Measurements from ENCODE around the gene GAREM1. TPM values are rescaled to one million over a fixed set of nuclear protein-coding genes. Genes with fewer than 3 reads are reported as not detected.

Gene GAREM1
- total RNA-seq, 4 donors from 2014 or later, result 42.9 to 70.8 (median 52.6) TPM

- no peaks in the 10 kb centered on the region for H3K4me1 ChIP-seq
- 72% methylated on average over 2 of the region's 2 CpGs for whole genome bisulfite sequencing
- no peak overlapping the region for H3K27ac ChIP-seq
- no peaks in the 10 kb centered on the region for H3K36me3 ChIP-seq
- no peak for DNase-seq (ENCODE audit: low spot score in 2 of 2)
- TF ChIP-seq EP300 (IDR thresholded peaks at IDR 0.05), result no peak
- H3K9me3 ChIP-seq, result no peaks in the 10 kb centered on the region
- no peaks in the 10 kb centered on the region for H3K27me3 ChIP-seq
- H3K4me3 ChIP-seq, result no peak overlapping the region
Measured at GRCh38 chr18:32277549-32277948, 193.1 kb downstream of the GAREM1 start.

- TF ChIP-seq EP300 (IDR thresholded peaks at IDR 0.05) (no peak), POLR2AphosphoS5 (IDR thresholded peaks at IDR 0.05) (no peak), POLR2A (IDR thresholded peaks at IDR 0.05) (no peak)
- TF ChIP-seq, protein P1, sequence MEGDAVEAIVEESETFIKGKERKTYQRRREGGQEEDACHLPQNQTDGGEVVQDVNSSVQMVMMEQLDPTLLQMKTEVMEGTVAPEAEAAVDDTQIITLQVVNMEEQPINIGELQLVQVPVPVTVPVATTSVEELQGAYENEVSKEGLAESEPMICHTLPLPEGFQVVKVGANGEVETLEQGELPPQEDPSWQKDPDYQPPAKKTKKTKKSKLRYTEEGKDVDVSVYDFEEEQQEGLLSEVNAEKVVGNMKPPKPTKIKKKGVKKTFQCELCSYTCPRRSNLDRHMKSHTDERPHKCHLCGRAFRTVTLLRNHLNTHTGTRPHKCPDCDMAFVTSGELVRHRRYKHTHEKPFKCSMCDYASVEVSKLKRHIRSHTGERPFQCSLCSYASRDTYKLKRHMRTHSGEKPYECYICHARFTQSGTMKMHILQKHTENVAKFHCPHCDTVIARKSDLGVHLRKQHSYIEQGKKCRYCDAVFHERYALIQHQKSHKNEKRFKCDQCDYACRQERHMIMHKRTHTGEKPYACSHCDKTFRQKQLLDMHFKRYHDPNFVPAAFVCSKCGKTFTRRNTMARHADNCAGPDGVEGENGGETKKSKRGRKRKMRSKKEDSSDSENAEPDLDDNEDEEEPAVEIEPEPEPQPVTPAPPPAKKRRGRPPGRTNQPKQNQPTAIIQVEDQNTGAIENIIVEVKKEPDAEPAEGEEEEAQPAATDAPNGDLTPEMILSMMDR (IDR thresholded peaks at IDR 0.05), result no peak
- Histone ChIP-seq H3K27me3 (no peaks in the 10 kb centered on the region), H3K4me1 (peaks cover 1% of the 10 kb centered on the region), H3K36me3 (no peaks in the 10 kb centered on the region), H3K9me3 (no peaks in the 10 kb centered on the region), H3K27ac (no peak overlapping the region), H3K4me3 (no peak overlapping the region)
- DNase-seq (ENCODE audit: low spot score in 2 of 2), result no peak
- 95% methylated on average over 4 of the region's 4 CpGs for WGBS
Measured at GRCh38 chr18:32276906-32277305, 193.8 kb downstream of the GAREM1 start.

DNA sequence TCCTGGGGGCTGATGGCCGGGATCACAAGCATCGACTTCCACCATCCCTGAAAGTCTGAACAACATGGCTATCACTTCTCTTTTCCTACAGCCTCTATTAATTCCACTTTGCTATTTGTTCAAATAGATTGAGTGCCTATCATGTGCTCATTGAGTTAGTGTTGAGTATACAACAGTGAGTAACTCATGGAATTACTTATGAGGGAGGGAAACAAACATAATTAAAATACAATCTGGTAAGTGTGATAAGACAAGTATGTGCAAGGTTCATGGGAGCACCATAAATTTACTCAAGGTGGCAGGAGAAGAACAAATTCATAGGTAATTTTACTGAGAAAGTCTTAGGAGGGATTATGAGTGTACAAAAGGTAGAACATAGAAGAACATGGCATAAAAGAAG is 194.4 kb downstream of the GAREM1 start:
- Histone ChIP-seq H3K27me3 (no peaks in the 10 kb centered on the region), H3K4me3 (no peak overlapping the region), H3K27ac (no peak overlapping the region), H3K9me3 (no peaks in the 10 kb centered on the region), H3K4me1 (peaks cover 2% of the 10 kb centered on the region), H3K36me3 (no peaks in the 10 kb centered on the region)
- TF ChIP-seq POLR2AphosphoS5 (IDR thresholded peaks at IDR 0.05) (no peak), EP300 (IDR thresholded peaks at IDR 0.05) (no peak), POLR2A (IDR thresholded peaks at IDR 0.05) (no peak)
- TF ChIP-seq, protein P1 (IDR thresholded peaks at IDR 0.05), result no peak
- 95% methylated on average over 2 of the region's 2 CpGs for WGBS
- no peak for DNase-seq (ENCODE audit: low spot score in 2 of 2)

GRCh38 chr18:32275221-32275620 is 195.5 kb downstream of the GAREM1 start:
- Histone ChIP-seq H3K9me3 (no peaks in the 10 kb centered on the region), H3K36me3 (no peaks in the 10 kb centered on the region), H3K27ac (no peak overlapping the region), H3K4me1 (peaks cover 2% of the 10 kb centered on the region), H3K4me3 (no peak overlapping the region), H3K27me3 (no peaks in the 10 kb centered on the region)
- TF ChIP-seq, protein P1 (IDR thresholded peaks at IDR 0.05), result no peak
- TF ChIP-seq POLR2A (IDR thresholded peaks at IDR 0.05) (no peak), POLR2AphosphoS5 (IDR thresholded peaks at IDR 0.05) (no peak), EP300 (IDR thresholded peaks at IDR 0.05) (no peak)
- WGBS, result 94% methylated on average over 8 of the region's 8 CpGs
- no peak for DNase-seq (ENCODE audit: low spot score in 2 of 2)

DNA sequence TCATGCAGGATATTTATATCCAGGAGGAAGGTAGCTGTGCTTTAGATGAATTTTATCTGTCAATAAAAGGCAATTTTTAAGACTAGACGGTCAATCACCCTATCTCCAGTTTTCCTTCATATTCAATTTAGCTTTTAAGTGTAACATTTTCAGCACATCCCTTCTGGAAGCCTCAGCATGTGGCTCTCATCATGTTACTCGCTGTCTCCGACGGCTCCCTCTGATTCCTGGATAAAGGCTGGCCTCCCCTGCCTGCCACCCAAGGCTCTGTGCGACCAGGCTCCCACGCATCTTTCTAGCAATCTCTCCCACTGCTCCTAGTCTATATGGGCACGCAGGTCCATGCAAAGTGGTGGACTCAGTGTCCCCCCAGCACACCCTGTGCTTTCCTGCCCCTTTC is 196.4 kb downstream of the GAREM1 start:
- Histone ChIP-seq H3K4me1 (peaks cover 2% of the 10 kb centered on the region), H3K4me3 (no peak overlapping the region), H3K36me3 (peaks cover 8% of the 10 kb centered on the region), H3K9me3 (no peaks in the 10 kb centered on the region), H3K27me3 (no peaks in the 10 kb centered on the region), H3K27ac (no peak overlapping the region)
- DNase-seq (ENCODE audit: low spot score in 2 of 2), result no peak
- WGBS, result 89% methylated on average over 7 of the region's 7 CpGs
- TF ChIP-seq POLR2AphosphoS5 (IDR thresholded peaks at IDR 0.05), result no peak
- TF ChIP-seq EP300 (IDR thresholded peaks at IDR 0.05), result no peak
- no peak for TF ChIP-seq POLR2A (IDR thresholded peaks at IDR 0.05)
- TF ChIP-seq, protein P1 (IDR thresholded peaks at IDR 0.05), result no peak

- Histone ChIP-seq H3K4me1 (peaks cover 2% of the 10 kb centered on the region), H3K36me3 (peaks cover 28% of the 10 kb centered on the region), H3K4me3 (no peak overlapping the region), H3K27ac (no peak overlapping the region), H3K27me3 (no peaks in the 10 kb centered on the region), H3K9me3 (no peaks in the 10 kb centered on the region)
- 54% methylated on average over 5 of the region's 5 CpGs for whole genome bisulfite sequencing
- DNase-seq (ENCODE audit: low spot score in 2 of 2), result no peak
- TF ChIP-seq POLR2AphosphoS5 (IDR thresholded peaks at IDR 0.05), result no peak
- no peak for TF ChIP-seq EP300 (IDR thresholded peaks at IDR 0.05)
- TF ChIP-seq, protein P1 (IDR thresholded peaks at IDR 0.05), result peak; percentile 45 to 51
- no peak for TF ChIP-seq POLR2A (IDR thresholded peaks at IDR 0.05)
Measured at GRCh38 chr18:32271672-32272208, 198.9 kb downstream of the GAREM1 start.
